Liver (tissue), 9 donors: Measurements from ENCODE around the gene JAK1. TPM values are rescaled to one million over a fixed set of nuclear protein-coding genes. Genes with fewer than 3 reads are reported as not detected.

Experiments
- DNase-seq: peaks from one replicate; pipeline ENCODE4 v3.0.0-alpha.2; 2017; ENCODE audit warnings: low spot score
- H3K27ac ChIP-seq, 2 donors: one replicate each; pipeline ENCODE4 v1.7.0; 2013; ENCODE audit warnings: inconsistent platforms in 2 of 2, low read length in 2 of 2, control low read depth in 1 of 2, low read depth in 1 of 2, mild to moderate bottlenecking in 1 of 2
- H3K27me3 ChIP-seq, 4 donors: one replicate each; pipeline versions ENCODE4 v1.6.1 to v1.7.0; 2013; ENCODE audit warnings: low read length in 3 of 4, inconsistent platforms in 1 of 4, mild to moderate bottlenecking in 1 of 4, moderate library complexity in 1 of 4; ENCODE audit not compliant: control insufficient read depth in 4 of 4, insufficient read depth in 4 of 4
- H3K36me3 ChIP-seq, 4 donors: one replicate each; pipeline versions ENCODE4 v1.6.1 to v1.7.0; 2013; ENCODE audit warnings: low read length in 3 of 4, mild to moderate bottlenecking in 3 of 4, low read depth in 1 of 4, moderate library complexity in 1 of 4; ENCODE audit not compliant: control insufficient read depth in 4 of 4, insufficient read depth in 3 of 4
- H3K4me1 ChIP-seq, 4 donors: one replicate each; pipeline versions ENCODE4 v1.6.1 to v1.7.0; 2013; ENCODE audit warnings: low read length in 3 of 4, mild to moderate bottlenecking in 3 of 4, moderate library complexity in 1 of 4; ENCODE audit not compliant: control insufficient read depth in 4 of 4, insufficient read depth in 4 of 4
- H3K4me3 ChIP-seq, 3 donors: one replicate each; pipeline versions ENCODE4 v1.6.1 to v1.7.0; 2013; ENCODE audit warnings: low read length in 3 of 3, control low read depth in 1 of 3, low read depth in 1 of 3, mild to moderate bottlenecking in 1 of 3
- H3K9ac ChIP-seq, 2 donors: one replicate each; pipeline ENCODE4 v1.7.0; 2013; ENCODE audit warnings: low read length in 2 of 2, mild to moderate bottlenecking in 2 of 2, moderate library complexity in 2 of 2, control low read depth in 1 of 2, low read depth in 1 of 2
- H3K9me3 ChIP-seq, 4 donors: one replicate each; pipeline versions ENCODE4 v1.6.1 to v1.7.0; 2013; ENCODE audit warnings: low read length in 3 of 4; ENCODE audit not compliant: control insufficient read depth in 4 of 4
- CTCF ChIP-seq: fragments of 150-350 bp; IDR thresholded peaks from 2 replicates; pipeline ENCODE4 v1.5.1; 2017; ENCODE audit warnings: improper control_type of control experiment, low read depth, low read length; ENCODE audit not compliant: missing input control
- FOXA1 ChIP-seq: IDR thresholded peaks from 2 replicates; pipeline ENCODE4 v1.6.1; 2016; ENCODE audit warnings: antibody characterized with exemption
- HNF4A ChIP-seq, 2 donors: conservative IDR thresholded peaks; 2 replicates each; pipeline ENCODE4 v1.6.1; 2016; ENCODE audit warnings: antibody characterized with exemption in 2 of 2, mild to moderate bottlenecking in 2 of 2
- MAX ChIP-seq: IDR thresholded peaks from 2 replicates; pipeline ENCODE4 v1.6.1; 2016; ENCODE audit warnings: antibody characterized with exemption
- RAD21 ChIP-seq, 2 donors: IDR thresholded peaks; 2 replicates each; pipeline ENCODE4 v1.6.1; 2016; ENCODE audit warnings: antibody characterized with exemption in 2 of 2, mild to moderate bottlenecking in 2 of 2
- RXRA ChIP-seq, 2 donors: IDR thresholded peaks; 2 replicates each; pipeline ENCODE4 v1.6.1; 2017 to 2018; ENCODE audit warnings: antibody characterized with exemption in 2 of 2, mild to moderate bottlenecking in 1 of 2
- SP1 ChIP-seq: IDR thresholded peaks from 2 replicates; pipeline ENCODE4 v1.6.1; 2018; ENCODE audit warnings: antibody characterized with exemption, mild to moderate bottlenecking
- TAF1 ChIP-seq: conservative IDR thresholded peaks from 2 replicates; pipeline ENCODE4 v1.6.1; 2016; ENCODE audit warnings: antibody characterized with exemption, mild to moderate bottlenecking
- YY1 ChIP-seq: IDR thresholded peaks from 2 replicates; pipeline ENCODE4 v1.6.1; 2016; ENCODE audit warnings: antibody characterized with exemption, mild to moderate bottlenecking
- ZBTB33 ChIP-seq: IDR thresholded peaks from 2 replicates; pipeline ENCODE4 v1.6.1; 2016; ENCODE audit warnings: antibody characterized with exemption
- WGBS: extraction: QIAGEN DNeasy Blood & Tissue Kit; methylation state at CpG from one replicate; pipeline ENCODE4 v1.1.7; 2013; 5-methylcytosine and 5-hydroxymethylcytosine counted together
- polyA plus RNA-seq, 2 donors: library from polyadenylated mRNA; stranded (reverse) in 1 of 2; unstranded in 1 of 2; fragments of 200-250 nt in 1 of 2; fragments of >200 nt in 1 of 2; fragmentation: Nextera tagmentation in 1 of 2; extraction: Ambion mirVana in 1 of 2; gene quantifications; one replicate each; pipeline versions ENCODE4 v1.2.1 to v1.2.3, GENCODE V29; 2013 to 2015
- total RNA-seq, 2 donors: library from RNA; depleted of rRNA; stranded (reverse); fragments of >200 nt; gene quantifications; one replicate each; pipeline ENCODE4 v1.2.3, GENCODE V29; 2014
- TF ChIP-seq, protein P1 (sequence below): IDR thresholded peaks from 2 replicates; pipeline ENCODE4 v1.6.1; 2016; ENCODE audit warnings: antibody characterized with exemption
- TF ChIP-seq, protein P2 (sequence below): IDR thresholded peaks from 2 replicates; pipeline ENCODE4 v1.6.1; 2016; ENCODE audit warnings: antibody characterized with exemption, mild to moderate bottlenecking
- donor health status: healthy.
- donor health status: healthy.
- donor health status: healthy.
- donor health status: healthy.
- donor health status: healthy.

Gene JAK1
- total and polyA plus RNA-seq, 4 donors = 24.1 to 68.6 (median 34.5) TPM

GRCh38 chr1:64996541-64997257, 30.4 kb upstream of the JAK1 start:
- TF ChIP-seq ZBTB33 (no peak), CTCF (no peak), MAX (no peak)
- DNase-seq = no peak
- H3K27me3 ChIP-seq = no peaks in the 10 kb centered on the region
- peaks cover 0 to 8% (median under 1%) of the 10 kb centered on the region in 4 donors for H3K4me1 ChIP-seq
- H3K36me3 ChIP-seq = peaks cover 0 to 2% (median 0%) of the 10 kb centered on the region in 4 donors
- WGBS = 87% methylated on average over 6 of the region's 6 CpGs
- H3K4me3 ChIP-seq = no peak overlapping the region
- no peak overlapping the region for H3K27ac ChIP-seq
- H3K9me3 ChIP-seq = no peaks in the 10 kb centered on the region
- H3K9ac ChIP-seq = no peak overlapping the region

GRCh38 chr1:64995316-64995715, 29.0 kb upstream of the JAK1 start:
- TF ChIP-seq SP1 (no peak), FOXA1 (no peak), TAF1 (no peak), RAD21 (IDR thresholded peaks at IDR 0.05) (no peak), HNF4A (conservative IDR thresholded peaks at IDR 0.05) (no peak), RXRA (IDR thresholded peaks at IDR 0.05) (no peak)
- TF ChIP-seq, protein P1, sequence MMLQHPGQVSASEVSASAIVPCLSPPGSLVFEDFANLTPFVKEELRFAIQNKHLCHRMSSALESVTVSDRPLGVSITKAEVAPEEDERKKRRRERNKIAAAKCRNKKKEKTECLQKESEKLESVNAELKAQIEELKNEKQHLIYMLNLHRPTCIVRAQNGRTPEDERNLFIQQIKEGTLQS = no peak
- WGBS = 79% methylated on average over 5 of the region's 5 CpGs
- H3K27me3 ChIP-seq = no peaks in the 10 kb centered on the region

DNA sequence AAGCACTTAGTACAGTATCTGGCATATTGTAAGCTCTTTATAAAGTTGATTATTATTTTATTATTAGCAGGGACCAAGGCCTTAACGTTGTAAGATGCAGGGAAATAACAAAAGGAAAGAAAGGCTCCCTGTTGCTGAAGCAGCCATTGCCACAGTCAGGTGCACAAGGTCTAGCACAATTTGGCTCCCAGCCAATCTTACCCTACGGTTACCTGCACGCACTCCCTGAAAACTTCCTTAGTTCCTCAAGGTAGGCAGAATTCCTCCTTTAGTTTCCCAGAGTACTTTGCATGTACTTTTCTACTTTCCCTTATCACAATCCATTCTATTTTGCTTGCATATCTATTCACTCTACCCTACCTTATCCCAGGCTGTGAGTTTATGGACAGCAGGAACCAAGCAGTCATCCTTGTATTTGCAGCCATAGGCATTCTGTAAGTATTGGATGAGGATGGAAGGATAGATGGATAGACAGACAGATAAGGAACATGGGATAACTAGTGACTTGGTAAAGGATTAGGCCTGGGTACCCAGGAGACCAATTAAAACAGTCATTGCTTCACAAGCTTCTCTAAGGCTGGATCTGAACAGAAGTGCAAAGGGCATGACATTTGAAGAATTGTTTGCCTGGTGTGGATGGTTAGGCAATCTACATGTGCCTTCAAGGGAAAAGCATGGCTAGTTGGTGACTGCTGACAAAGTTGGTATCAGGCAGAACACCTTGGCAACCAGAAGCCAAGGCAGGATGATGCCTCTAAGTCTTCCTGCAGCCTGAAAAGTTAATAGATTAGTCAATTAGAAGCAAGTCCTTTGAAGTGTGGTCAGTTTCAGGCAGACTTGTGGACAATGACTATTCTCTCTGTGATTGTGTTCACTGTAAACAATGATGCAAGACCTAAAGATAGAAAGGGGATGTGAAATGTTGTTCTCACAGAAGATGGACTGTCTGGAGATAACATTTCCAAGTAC, 20.8 kb upstream of the JAK1 start:
- DNase-seq = no peak
- peak overlapping the region; percentile 68 to 75 for H3K27ac ChIP-seq
- H3K9me3 ChIP-seq = no peaks in the 10 kb centered on the region
- TF ChIP-seq, protein P2, sequence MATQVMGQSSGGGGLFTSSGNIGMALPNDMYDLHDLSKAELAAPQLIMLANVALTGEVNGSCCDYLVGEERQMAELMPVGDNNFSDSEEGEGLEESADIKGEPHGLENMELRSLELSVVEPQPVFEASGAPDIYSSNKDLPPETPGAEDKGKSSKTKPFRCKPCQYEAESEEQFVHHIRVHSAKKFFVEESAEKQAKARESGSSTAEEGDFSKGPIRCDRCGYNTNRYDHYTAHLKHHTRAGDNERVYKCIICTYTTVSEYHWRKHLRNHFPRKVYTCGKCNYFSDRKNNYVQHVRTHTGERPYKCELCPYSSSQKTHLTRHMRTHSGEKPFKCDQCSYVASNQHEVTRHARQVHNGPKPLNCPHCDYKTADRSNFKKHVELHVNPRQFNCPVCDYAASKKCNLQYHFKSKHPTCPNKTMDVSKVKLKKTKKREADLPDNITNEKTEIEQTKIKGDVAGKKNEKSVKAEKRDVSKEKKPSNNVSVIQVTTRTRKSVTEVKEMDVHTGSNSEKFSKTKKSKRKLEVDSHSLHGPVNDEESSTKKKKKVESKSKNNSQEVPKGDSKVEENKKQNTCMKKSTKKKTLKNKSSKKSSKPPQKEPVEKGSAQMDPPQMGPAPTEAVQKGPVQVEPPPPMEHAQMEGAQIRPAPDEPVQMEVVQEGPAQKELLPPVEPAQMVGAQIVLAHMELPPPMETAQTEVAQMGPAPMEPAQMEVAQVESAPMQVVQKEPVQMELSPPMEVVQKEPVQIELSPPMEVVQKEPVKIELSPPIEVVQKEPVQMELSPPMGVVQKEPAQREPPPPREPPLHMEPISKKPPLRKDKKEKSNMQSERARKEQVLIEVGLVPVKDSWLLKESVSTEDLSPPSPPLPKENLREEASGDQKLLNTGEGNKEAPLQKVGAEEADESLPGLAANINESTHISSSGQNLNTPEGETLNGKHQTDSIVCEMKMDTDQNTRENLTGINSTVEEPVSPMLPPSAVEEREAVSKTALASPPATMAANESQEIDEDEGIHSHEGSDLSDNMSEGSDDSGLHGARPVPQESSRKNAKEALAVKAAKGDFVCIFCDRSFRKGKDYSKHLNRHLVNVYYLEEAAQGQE = peak; percentile 63
- TF ChIP-seq HNF4A (conservative IDR thresholded peaks at IDR 0.05) (peak; percentile 89 to 90), RXRA (IDR thresholded peaks at IDR 0.05) (peak; percentile 87 to 90), CTCF (no peak), RAD21 (IDR thresholded peaks at IDR 0.05) (peak; percentile 43 to 49), YY1 (peak; percentile 57), FOXA1 (peak; percentile 45), SP1 (peak; percentile 87)

More at GRCh38 chr1:64995316-64995715, 29.0 kb upstream of the JAK1 start:
- Histone ChIP-seq H3K27ac (no peak overlapping the region), H3K4me3 (no peak overlapping the region), H3K9ac (no peak overlapping the region), H3K36me3 (peaks cover 0 to 2% (median 0%) of the 10 kb centered on the region in 4 donors), H3K9me3 (no peaks in the 10 kb centered on the region), H3K4me1 (peaks cover 0 to 2% (median 0%) of the 10 kb centered on the region in 4 donors)
- no peak for DNase-seq

More for the DNA sequence above, 20.8 kb upstream of the JAK1 start:
- Histone ChIP-seq H3K36me3 (no peaks in the 10 kb centered on the region), H3K9ac (no peak overlapping the region), H3K4me1 (peaks cover 6 to 11% (median 8%) of the 10 kb centered on the region in 4 donors), H3K4me3 (no peak overlapping the region), H3K27me3 (no peaks in the 10 kb centered on the region)
- whole genome bisulfite sequencing = 62% methylated on average over 3 of the region's 3 CpGs
